Measurements from ENCODE around the gene OR2G2. TPM values are rescaled to one million over a fixed set of nuclear protein-coding genes. Genes with fewer than 3 reads are reported as not detected.
A peak's percentile ranks its signal among the peaks of the same experiment; 100 is the strongest.

The OR2G2 gene
- polyA plus RNA-seq, 3 donors = not detected

DNA sequence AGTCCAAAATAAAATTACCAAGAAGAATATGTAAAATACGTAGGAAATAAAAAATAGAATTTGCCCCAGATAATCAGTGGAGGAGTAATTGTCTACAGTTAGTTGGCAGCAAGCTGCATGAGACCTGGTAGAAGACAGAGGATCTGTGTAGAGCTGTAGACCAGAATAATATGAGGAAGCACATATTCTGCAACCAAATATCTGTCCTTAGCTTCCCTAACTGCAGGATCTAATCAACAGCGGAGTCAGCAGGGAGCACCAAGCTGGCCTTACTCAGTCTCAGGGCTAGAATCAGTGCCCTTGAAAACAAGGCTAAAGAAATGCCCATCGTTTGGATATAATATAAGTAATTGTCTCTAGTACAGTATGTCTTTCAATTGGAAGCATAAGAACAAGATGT, 45.3 kb upstream of the OR2G2 start:
- H3K36me3 Mint-ChIP-seq = no peaks in the 10 kb centered on the region
- WGBS (ENCODE audit: insufficient coverage) = 60% methylated on average over 1 of the region's 3 CpGs

DNA sequence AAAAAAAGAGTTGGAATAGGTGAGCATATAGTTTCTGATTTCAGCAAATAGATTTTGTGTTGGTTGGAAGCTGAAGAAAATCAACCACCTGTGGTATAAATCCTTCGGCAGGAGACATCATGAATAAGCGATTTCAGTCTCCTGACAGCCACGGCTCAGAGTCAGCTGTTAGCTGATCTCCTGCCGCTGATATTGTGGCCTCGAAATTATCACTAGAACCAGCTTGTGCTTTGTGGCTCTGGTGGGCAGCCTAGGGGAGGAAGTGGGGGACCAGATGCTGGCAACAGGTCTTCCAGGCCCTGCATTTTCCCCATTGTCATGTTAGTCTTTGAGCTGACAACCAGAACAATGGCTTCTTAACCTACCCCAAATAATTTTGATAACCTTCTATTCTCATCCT, 40.1 kb upstream of the OR2G2 start:
- no peaks in the 10 kb centered on the region for H3K36me3 ChIP-seq (replicated peaks in 1 of 2; ENCODE audit: control insufficient read depth in 1 of 2, insufficient read depth in 2 of 2, low read length in 2 of 2)
- 0% methylated on average over 3 of the region's 5 CpGs for WGBS (ENCODE audit: insufficient coverage)
- peak overlapping the region; percentile 60 for H3K4me2 ChIP-seq (replicated peaks; ENCODE audit: extremely low read depth, low read length, poor library complexity, severe bottlenecking)
- H4K20me1 ChIP-seq (ENCODE audit: insufficient read depth, low read length) = no peaks in the 10 kb centered on the region
- no peak overlapping the region for H3K27ac ChIP-seq (ENCODE audit: low read depth in 1 of 2, low read length in 2 of 2)
- Mint-ChIP-seq H3K4me3 (peak overlapping the region in 1 of 2 donors; percentile 90), H3K4me1 (peaks cover 13% of the 10 kb centered on the region), H3K9me3 (peaks cover 0 to 3% (median 0%) of the 10 kb centered on the region in 7 donors), H3K27ac (no peak overlapping the region), H3K36me3 (no peaks in the 10 kb centered on the region), H3K27me3 (ENCODE audit: low read depth in 3 of 3) (peaks cover 4 to 19% (median 11%) of the 10 kb centered on the region in 3 donors)
- peak in 1 of 3 donors; percentile 12 for DNase-seq
- intact Hi-C loops (cut with micrococcal nuclease) = no loop called here
- peaks cover 2% of the 10 kb centered on the region in 2 donors for H3K27me3 ChIP-seq (ENCODE audit: control insufficient read depth in 2 of 2, insufficient read depth in 2 of 2, low read length in 2 of 2)
- H3K4me3 ChIP-seq (replicated peaks in 1 of 3; ENCODE audit: low read depth in 2 of 3, low read length in 3 of 3) = no peak overlapping the region
- no peaks in the 10 kb centered on the region for H3K9me3 ChIP-seq (replicated peaks in 1 of 2; ENCODE audit: control insufficient read depth in 1 of 2, insufficient read depth in 1 of 2, low read length in 2 of 2)
- no peak overlapping the region for H2AFZ ChIP-seq (ENCODE audit: insufficient read depth, low read depth, low read length, poor library complexity, severe bottlenecking)
- H3K79me2 ChIP-seq (ENCODE audit: insufficient read depth, low read length) = no peaks in the 10 kb centered on the region
- H3K4me1 ChIP-seq (ENCODE audit: control insufficient read depth in 1 of 2, insufficient read depth in 2 of 2, low read length in 2 of 2) = peaks cover 12% of the 10 kb centered on the region in 2 donors
- TF ChIP-seq, protein P1, sequence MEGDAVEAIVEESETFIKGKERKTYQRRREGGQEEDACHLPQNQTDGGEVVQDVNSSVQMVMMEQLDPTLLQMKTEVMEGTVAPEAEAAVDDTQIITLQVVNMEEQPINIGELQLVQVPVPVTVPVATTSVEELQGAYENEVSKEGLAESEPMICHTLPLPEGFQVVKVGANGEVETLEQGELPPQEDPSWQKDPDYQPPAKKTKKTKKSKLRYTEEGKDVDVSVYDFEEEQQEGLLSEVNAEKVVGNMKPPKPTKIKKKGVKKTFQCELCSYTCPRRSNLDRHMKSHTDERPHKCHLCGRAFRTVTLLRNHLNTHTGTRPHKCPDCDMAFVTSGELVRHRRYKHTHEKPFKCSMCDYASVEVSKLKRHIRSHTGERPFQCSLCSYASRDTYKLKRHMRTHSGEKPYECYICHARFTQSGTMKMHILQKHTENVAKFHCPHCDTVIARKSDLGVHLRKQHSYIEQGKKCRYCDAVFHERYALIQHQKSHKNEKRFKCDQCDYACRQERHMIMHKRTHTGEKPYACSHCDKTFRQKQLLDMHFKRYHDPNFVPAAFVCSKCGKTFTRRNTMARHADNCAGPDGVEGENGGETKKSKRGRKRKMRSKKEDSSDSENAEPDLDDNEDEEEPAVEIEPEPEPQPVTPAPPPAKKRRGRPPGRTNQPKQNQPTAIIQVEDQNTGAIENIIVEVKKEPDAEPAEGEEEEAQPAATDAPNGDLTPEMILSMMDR (IDR thresholded peaks at IDR 0.05) = no peak
- no peak overlapping the region for H3K9ac ChIP-seq (ENCODE audit: insufficient read depth, low read length, poor library complexity, severe bottlenecking)

More for the DNA sequence above, 45.3 kb upstream of the OR2G2 start:
- Histone ChIP-seq H2AFZ (ENCODE audit: insufficient read depth, low read depth, low read length, poor library complexity, severe bottlenecking) (no peak overlapping the region), H3K27me3 (ENCODE audit: control insufficient read depth in 2 of 2, insufficient read depth in 2 of 2, low read length in 2 of 2) (no peaks in the 10 kb centered on the region), H3K79me2 (ENCODE audit: insufficient read depth, low read length) (no peaks in the 10 kb centered on the region), H3K4me2 (replicated peaks; ENCODE audit: extremely low read depth, low read length, poor library complexity, severe bottlenecking) (no peak overlapping the region), H3K9ac (ENCODE audit: insufficient read depth, low read length, poor library complexity, severe bottlenecking) (no peak overlapping the region), H4K20me1 (ENCODE audit: insufficient read depth, low read length) (no peaks in the 10 kb centered on the region), H3K4me3 (replicated peaks in 1 of 3; ENCODE audit: low read depth in 2 of 3, low read length in 3 of 3) (no peak overlapping the region), H3K4me1 (ENCODE audit: control insufficient read depth in 1 of 2, insufficient read depth in 2 of 2, low read length in 2 of 2) (no peaks in the 10 kb centered on the region), H3K9me3 (replicated peaks in 1 of 2; ENCODE audit: control insufficient read depth in 1 of 2, insufficient read depth in 1 of 2, low read length in 2 of 2) (no peaks in the 10 kb centered on the region), H3K36me3 (replicated peaks in 1 of 2; ENCODE audit: control insufficient read depth in 1 of 2, insufficient read depth in 2 of 2, low read length in 2 of 2) (no peaks in the 10 kb centered on the region), H3K27ac (ENCODE audit: low read depth in 1 of 2, low read length in 2 of 2) (no peak overlapping the region)
- Mint-ChIP-seq H3K9me3 (peaks cover 0 to 2% (median 0%) of the 10 kb centered on the region in 7 donors), H3K4me1 (peaks cover 8% of the 10 kb centered on the region), H3K27ac (no peak overlapping the region), H3K27me3 (ENCODE audit: low read depth in 3 of 3) (peaks cover 4 to 9% (median 6%) of the 10 kb centered on the region in 3 donors), H3K4me3 (no peak overlapping the region)
- DNase-seq = no peak
- intact Hi-C loops (cut with micrococcal nuclease) = no loop called here
- TF ChIP-seq, protein P1 (IDR thresholded peaks at IDR 0.05) = no peak

Measured in CD14-positive monocyte (primary cell).